ENCODE measurements around the gene IL21R.
"Not testable (repeated sequence)": the region's sequence is repeated elsewhere in the genome, so short reads cannot be mapped to it uniquely, and the experiment has no call there.

The IL21R gene

GRCh38 chr16:27377666-27378485 lies 24.1 kb upstream of the IL21R start:
- DNase-seq, result no peak

GRCh38 chr16:27378871-27379481 lies 23.0 kb upstream of the IL21R start:
- no peak for DNase-seq

DNA sequence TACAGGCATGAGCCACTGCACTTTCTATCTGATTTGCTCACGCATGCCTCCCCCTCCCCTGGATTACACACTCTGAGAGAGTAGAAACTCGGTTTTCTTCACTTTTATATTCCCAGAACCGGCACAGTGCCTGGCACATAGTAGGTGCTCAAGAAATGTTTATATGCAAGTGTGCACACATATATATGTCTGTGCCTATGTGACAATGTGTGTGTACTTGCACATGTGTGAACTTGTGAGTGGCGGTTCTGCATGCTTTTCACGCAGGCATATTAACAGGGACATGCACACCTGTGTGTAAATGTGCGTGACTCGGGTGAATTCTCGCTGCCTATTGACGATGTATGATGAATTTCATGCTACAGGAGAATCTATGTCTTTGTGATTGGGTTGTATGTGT lies 22.1 kb upstream of the IL21R start:
- DNase-seq, result no peak

GRCh38 chr16:27381236-27381635 lies 20.7 kb upstream of the IL21R start:
- no peak for DNase-seq

- DNase-seq, result no peak
These were observed 19.8 kb upstream of the IL21R start for GRCh38 chr16:27381974-27382855.

DNA sequence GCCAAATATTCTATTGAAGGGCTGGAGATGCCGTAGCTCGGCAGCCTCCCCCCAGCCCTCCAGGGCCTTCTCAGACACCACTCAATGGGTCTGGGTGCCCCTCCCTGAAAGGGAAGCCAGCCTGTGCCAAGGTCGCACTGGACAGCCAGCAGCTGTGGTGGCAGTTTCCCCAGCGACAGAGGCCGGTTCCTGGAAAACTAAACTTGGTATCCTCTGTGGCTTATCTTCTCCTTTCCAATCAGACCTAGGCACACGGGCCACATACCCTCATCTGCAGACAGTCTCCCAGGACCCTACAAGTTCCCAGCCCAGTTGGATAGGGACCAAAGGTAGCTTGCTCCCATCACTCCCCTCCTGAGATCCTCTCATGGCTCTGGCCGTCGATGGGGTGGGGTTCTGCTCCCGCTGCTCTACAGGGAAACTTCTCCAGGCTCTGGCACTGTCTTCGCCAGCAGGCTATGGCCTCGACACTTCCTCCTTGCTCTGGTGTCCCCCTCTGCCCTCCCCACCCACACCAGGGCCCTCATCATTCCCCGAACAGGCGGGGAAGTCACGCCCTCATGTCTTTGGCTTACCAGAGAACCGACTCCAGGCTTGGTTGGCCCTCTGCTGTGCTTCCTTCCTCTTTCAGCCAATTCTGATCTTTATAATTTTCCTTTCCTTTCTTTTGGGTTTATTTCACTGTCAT lies 18.3 kb upstream of the IL21R start:
- no peak for DNase-seq

DNA sequence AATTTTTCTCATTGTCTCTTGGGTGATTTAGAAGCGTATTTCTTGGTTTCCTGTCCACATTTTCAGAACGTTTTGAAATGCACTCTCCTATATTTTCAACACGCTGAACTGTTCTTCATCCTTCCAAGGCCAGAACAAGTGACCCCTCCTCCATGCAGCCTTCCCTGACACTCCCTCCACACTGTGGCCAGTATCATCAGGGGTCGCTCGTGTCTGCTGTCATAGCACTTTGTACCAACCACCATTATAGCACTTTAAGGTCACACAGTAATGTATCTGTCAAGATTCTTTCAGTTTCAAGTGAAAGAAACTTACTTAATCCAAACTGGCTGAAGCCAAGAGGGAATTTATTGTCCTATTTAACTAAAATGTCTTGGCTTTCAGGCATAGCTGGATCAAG lies 17.5 kb upstream of the IL21R start:
- DNase-seq, result no peak

- DNase-seq, result no peak
These were observed 16.6 kb upstream of the IL21R start for GRCh38 chr16:27385398-27385797.

- no peak for DNase-seq
These were observed 15.3 kb upstream of the IL21R start for GRCh38 chr16:27386674-27387073.

- no peak for DNase-seq
These were observed 14.2 kb upstream of the IL21R start for GRCh38 chr16:27387724-27388123.

DNA sequence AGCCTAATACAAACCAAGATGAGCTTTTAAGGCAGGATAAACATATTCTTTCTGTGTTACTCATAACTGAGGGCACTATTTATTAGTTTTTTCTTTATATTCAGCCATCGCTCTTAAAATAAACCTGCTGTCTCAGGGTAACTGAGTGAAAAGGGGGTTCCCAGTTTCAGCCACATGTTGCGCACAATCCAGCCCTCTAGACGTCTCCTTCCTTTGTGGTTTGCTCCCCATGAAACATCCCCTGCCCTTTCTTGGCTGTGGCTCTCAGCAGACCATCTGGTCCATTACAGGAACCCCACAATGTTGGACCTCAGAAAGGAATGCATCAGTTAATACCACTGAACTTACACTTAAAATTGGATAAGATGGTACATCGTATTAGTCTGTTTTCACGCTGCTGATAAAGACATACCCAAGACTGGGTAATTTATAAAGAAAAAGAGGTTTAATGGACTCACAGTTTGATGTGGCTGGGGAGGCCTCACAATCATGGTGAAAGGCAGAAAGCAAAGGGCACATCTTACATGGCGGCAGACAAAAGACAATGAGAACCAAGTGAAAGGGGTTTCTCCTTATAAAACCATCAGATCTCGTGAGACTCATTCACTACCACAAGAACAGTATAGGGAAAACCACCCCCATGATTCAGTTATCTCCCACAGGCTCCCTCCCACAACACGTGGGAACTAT lies 12.6 kb upstream of the IL21R start:
- DNase-seq, result no peak

GRCh38 chr16:27390151-27390550 lies 11.8 kb upstream of the IL21R start:
- DNase-seq, result no peak

- no peak for DNase-seq
These were observed 9.3 kb upstream of the IL21R start for GRCh38 chr16:27392671-27393070.

- no peak for DNase-seq
These were observed 7.5 kb upstream of the IL21R start for GRCh38 chr16:27394516-27394915.

DNA sequence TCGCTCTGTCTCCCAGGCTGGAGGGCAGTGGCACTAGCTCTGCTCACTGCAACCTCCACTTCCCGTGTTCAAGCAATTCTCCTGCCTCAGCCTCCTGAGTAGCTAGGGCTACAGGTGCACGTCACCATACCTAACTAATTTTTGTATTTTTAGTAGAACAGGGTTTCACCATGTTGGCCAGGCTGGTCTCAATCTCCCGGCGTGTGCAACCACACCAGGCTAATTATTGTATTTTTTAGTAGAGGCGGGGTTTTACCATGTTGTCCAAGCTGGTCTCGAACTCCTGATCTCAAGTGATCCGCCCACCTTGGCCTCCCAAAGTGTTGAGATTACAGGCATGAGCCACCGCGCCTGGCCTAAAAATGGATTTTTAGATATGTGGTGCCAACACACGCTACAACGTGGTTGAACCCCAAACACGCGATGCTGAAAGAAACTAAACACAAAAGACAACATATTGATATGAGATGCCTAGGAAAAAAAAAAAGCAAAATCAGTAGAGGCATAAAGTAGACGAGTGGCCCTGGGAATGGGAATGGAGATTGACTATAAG lies 3.6 kb upstream of the IL21R start:
- not testable (repeated sequence) for DNase-seq

GRCh38 chr16:27398894-27399853 lies 2.8 kb upstream of the IL21R start:
- DNase-seq, result no peak

DNA sequence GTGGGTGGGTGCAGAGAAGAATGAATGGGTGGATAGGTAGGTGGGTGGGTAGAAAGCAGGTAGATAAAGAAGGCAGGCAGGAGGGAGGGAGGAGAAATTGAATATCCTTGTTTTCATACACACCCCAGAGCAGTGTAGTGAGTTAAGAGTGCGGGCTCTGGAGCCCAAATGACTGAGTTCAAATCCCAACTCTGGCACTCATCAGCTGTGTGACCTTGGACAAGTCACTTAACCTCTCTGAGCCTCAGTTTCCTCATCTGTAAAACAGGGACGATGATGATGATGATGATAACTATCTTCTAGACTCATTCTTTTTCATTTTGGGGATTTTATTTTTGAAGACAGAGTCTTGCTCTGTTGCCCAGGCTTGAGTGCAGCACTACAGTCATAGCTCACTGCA lies 2.0 kb upstream of the IL21R start:
- no peak for DNase-seq

DNA sequence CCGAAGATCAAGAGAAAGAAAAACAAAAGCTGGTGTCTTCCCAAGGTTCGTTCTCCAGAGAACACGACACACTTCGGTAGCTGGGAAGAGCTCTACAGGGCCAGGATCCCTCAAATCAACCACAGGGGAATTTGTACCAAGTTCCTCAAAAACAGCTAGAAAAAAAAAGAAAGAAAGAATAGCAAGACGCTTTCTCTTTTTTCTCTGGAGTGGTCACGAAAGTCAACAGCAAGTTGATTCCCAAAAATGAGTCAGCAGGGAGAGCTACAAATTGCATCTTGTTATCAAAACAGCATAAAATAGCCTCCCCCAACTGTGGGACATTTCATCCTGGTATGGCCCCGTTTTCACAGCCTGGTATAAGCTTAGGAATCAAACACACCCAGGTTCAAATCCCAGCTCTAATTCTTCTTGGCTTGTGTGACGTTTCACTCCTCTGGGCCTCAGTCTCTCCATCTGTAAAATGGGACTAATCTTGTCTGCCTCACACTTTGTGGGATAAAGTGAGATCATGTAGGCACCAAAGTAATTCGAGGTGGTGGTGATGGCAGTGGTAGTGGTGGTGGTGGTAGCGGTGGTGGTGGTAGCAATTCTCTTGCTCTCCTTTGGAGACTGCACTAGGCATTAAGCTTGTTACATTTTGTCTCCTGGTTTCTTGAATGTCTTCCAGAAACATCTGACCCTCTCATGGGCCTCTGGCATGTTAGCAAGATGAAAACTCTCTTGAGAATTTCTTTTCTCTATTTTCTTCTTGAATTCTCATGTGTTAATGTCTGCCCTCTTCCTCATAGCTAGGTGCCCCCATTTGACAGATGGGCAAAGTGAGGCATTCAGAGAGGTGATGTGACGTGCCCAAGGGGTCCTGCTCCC lies 988 bp upstream of the IL21R start:
- DNase-seq, result no peak

DNA sequence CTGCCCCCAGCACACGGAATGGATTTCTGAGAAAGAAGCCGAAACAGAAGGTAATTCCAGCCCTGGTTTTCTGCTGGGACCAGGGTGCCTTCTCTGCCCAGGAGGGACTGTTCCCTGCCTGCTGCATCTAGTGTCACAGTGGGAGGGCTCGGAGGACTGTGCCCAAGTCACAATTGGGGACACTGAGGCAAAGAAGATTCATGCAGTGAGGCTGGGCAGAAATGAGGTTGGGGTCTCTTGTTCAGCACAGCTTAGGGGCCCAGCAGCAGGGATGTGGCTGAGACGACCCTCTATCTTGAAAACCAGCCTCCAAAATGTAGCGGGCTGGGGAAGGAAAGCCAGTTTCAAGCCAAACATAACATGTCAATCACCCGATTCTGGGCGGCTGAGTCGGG lies 592 bp downstream of the IL21R start:
- DNase-seq, result no peak

Measured in GOT3 (cell line).